Smooth muscle cell (in vitro differentiated cells): ENCODE results near the gene TMPRSS11A. TPM values are rescaled to one million over a fixed set of nuclear protein-coding genes. Genes with fewer than 3 reads are reported as not detected.
A peak's percentile ranks its signal among the peaks of the same experiment; 100 is the strongest.

Source experiments
- DNase-seq: peaks from one replicate; lab custom pipeline; 2025; ENCODE audit not compliant: unreplicated experiment; lab: John Stamatoyannopoulos, UW
- H2AFZ ChIP-seq: fragments of 200-600 bp; sonication (generic); 2 replicates; pipeline ENCODE4 v1.6.0; 2016; ENCODE audit warnings: antibody characterized with exemption, low read depth, mild to moderate bottlenecking
- H3F3A ChIP-seq: fragments of 200-600 bp; sonication (generic); 2 replicates; pipeline ENCODE4 v1.6.0; 2017; ENCODE audit warnings: antibody characterized with exemption, low read depth
- H3K27ac ChIP-seq: fragments of 200-600 bp; sonication (generic); 2 replicates; pipeline ENCODE4 v1.5.1; 2016; ENCODE audit warnings: low read depth, mild to moderate bottlenecking
- H3K27me3 ChIP-seq: fragments of 200-600 bp; sonication (generic); 2 replicates; pipeline ENCODE4 v1.6.1; 2016; ENCODE audit warnings: low read depth, mild to moderate bottlenecking
- H3K36me3 ChIP-seq: fragments of 200-600 bp; sonication (generic); 2 replicates; pipeline ENCODE4 v1.5.1; 2016; ENCODE audit warnings: low read depth
- H3K4me1 ChIP-seq: fragments of 200-600 bp; sonication (generic); 2 replicates; pipeline ENCODE4 v1.5.1; 2016; ENCODE audit warnings: low read depth
- H3K4me2 ChIP-seq: fragments of 200-600 bp; sonication (generic); 2 replicates; pipeline ENCODE4 v1.6.0; 2016; ENCODE audit warnings: mild to moderate bottlenecking
- H3K4me3 ChIP-seq: fragments of 200-600 bp; sonication (generic); 2 replicates; pipeline ENCODE4 v1.5.1; 2016; ENCODE audit warnings: mild to moderate bottlenecking
- H3K79me2 ChIP-seq: fragments of 200-600 bp; sonication (generic); 2 replicates; pipeline ENCODE4 v1.6.0; 2016; ENCODE audit warnings: low read depth, mild to moderate bottlenecking
- H3K9ac ChIP-seq: fragments of 200-600 bp; sonication (generic); 2 replicates; pipeline ENCODE4 v1.6.0; 2016; ENCODE audit warnings: low read depth
- H3K9me3 ChIP-seq: fragments of 200-600 bp; sonication (generic); replicated peaks from 2 replicates; pipeline ENCODE4 v1.5.1; 2016; ENCODE audit warnings: low read depth
- H4K20me1 ChIP-seq: fragments of 200-600 bp; sonication (generic); 2 replicates; pipeline ENCODE4 v1.6.0; 2016; ENCODE audit warnings: low read depth
- WGBS: methylation state at CpG from one replicate; pipeline ENCODE4 v1.1.7; 2016; ENCODE audit warnings: low lambda C conversion rate; 5-methylcytosine and 5-hydroxymethylcytosine counted together
- polyA plus RNA-seq: library from polyadenylated mRNA; unstranded; fragments of >200 nt; fragmentation: Nextera tagmentation; extraction: Ambion mirVana; gene quantifications from 2 replicates; pipeline ENCODE4 v1.2.1, GENCODE V29; 2016
- total RNA-seq: library from RNA; depleted of rRNA; stranded (reverse); fragments of >200 nt; gene quantifications from 2 replicates; pipeline ENCODE4 v1.2.3, GENCODE V29; 2014
- TF ChIP-seq, protein P1 (sequence below): fragments of 200-600 bp; sonication (generic); IDR thresholded peaks from 2 replicates; pipeline ENCODE4 v1.5.1; 2017; ENCODE audit warnings: borderline replicate concordance, mild to moderate bottlenecking, antibody characterized with exemption; ENCODE audit not compliant: insufficient read depth, poor library complexity, severe bottlenecking

The TMPRSS11A gene
- total and polyA plus RNA-seq, 2 experiments from 2014 or later: 2.8 TPM; not detected in 1

DNA sequence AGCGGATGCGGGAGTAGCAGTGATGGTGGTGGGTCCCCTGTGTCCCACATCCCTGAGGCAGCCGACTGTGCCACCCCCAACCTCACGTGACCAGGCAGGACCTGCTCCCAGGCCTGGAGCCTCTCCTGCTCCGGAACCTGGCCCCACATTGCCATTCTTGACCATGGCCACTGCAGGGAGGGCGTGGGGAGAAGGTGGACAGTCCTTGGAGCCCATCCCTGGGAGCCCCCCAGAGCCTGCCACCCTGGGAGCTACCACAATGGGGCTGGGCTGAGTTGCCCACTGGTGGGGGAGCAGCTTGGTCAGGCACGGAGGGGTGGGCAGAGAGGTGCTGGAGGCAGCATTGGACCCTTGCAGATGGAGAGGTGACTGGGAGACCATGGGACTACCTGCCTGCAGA lies 36.8 kb downstream of the TMPRSS11A start:
- TF ChIP-seq, protein P1, sequence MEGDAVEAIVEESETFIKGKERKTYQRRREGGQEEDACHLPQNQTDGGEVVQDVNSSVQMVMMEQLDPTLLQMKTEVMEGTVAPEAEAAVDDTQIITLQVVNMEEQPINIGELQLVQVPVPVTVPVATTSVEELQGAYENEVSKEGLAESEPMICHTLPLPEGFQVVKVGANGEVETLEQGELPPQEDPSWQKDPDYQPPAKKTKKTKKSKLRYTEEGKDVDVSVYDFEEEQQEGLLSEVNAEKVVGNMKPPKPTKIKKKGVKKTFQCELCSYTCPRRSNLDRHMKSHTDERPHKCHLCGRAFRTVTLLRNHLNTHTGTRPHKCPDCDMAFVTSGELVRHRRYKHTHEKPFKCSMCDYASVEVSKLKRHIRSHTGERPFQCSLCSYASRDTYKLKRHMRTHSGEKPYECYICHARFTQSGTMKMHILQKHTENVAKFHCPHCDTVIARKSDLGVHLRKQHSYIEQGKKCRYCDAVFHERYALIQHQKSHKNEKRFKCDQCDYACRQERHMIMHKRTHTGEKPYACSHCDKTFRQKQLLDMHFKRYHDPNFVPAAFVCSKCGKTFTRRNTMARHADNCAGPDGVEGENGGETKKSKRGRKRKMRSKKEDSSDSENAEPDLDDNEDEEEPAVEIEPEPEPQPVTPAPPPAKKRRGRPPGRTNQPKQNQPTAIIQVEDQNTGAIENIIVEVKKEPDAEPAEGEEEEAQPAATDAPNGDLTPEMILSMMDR: no peak
- DNase-seq: no peak
- WGBS: 92% methylated on average over 7 of the region's 7 CpGs

DNA sequence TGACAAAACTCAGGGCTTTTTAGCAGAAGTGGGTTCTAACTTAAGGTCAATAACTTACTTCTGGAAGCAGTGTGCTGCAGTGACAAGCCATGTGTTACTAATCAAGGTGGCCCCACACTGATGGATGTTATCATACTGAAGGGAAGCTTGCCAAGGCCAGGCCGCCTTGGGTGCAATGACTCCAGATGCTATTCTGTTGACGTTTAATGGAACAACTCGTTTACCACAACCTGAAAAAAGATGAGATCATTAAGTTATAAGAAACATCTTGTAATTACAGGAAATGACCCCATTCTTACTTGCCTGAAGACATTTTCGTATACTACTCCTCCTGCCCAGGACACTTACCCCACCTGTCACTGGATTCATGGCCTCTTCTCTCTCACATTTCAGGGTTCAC lies 40.6 kb downstream of the TMPRSS11A start:
- Histone ChIP-seq H3K9ac (no peak overlapping the region), H2AFZ (no peak overlapping the region), H3F3A (no peaks in the 10 kb centered on the region), H4K20me1 (no peaks in the 10 kb centered on the region), H3K9me3 (no peaks in the 10 kb centered on the region), H3K4me1 (no peaks in the 10 kb centered on the region), H3K79me2 (no peaks in the 10 kb centered on the region), H3K27ac (no peak overlapping the region), H3K4me3 (no peak overlapping the region), H3K36me3 (no peaks in the 10 kb centered on the region), H3K27me3 (no peaks in the 10 kb centered on the region), H3K4me2 (no peak overlapping the region)
- 71% methylated on average over 4 of the region's 4 CpGs for WGBS
- TF ChIP-seq, protein P1: no peak
- DNase-seq: no peak

More for the DNA sequence above, 36.8 kb downstream of the TMPRSS11A start:
- no peaks in the 10 kb centered on the region for H3K36me3 ChIP-seq
- no peak overlapping the region for H3K4me3 ChIP-seq
- H3K79me2 ChIP-seq: no peaks in the 10 kb centered on the region
- no peak overlapping the region for H3K27ac ChIP-seq
- H2AFZ ChIP-seq: no peak overlapping the region
- no peaks in the 10 kb centered on the region for H3K9me3 ChIP-seq
- no peak overlapping the region for H3K4me2 ChIP-seq
- no peak overlapping the region for H3K9ac ChIP-seq
- no peaks in the 10 kb centered on the region for H4K20me1 ChIP-seq
- no peaks in the 10 kb centered on the region for H3F3A ChIP-seq
- no peaks in the 10 kb centered on the region for H3K27me3 ChIP-seq
- H3K4me1 ChIP-seq: no peaks in the 10 kb centered on the region

DNA sequence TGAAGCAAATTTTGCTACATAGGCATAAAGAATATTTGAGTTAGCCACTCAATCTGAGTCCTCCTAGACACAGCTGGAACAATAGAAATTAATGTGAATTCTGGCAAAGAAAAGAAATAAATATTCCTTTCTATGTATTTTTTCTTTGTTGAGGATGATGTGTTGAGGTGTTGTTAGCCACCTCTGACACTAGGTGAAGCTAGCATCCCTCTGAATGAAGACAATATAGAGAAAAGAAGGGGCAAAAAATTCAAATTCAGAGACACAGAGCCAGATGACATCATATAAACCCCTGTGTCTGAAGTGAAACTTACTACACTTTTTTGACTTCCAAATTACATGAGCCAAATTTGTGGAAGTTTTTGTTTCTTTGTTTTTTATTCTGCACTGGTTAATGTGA lies 44.9 kb downstream of the TMPRSS11A start:
- Histone ChIP-seq H3K27me3 (no peaks in the 10 kb centered on the region), H2AFZ (no peak overlapping the region), H3K4me1 (no peaks in the 10 kb centered on the region), H3K27ac (no peak overlapping the region), H3F3A (no peaks in the 10 kb centered on the region), H4K20me1 (no peaks in the 10 kb centered on the region), H3K4me2 (no peak overlapping the region), H3K9ac (no peak overlapping the region), H3K36me3 (no peaks in the 10 kb centered on the region), H3K79me2 (no peaks in the 10 kb centered on the region), H3K4me3 (no peak overlapping the region), H3K9me3 (no peaks in the 10 kb centered on the region)
- no peak for DNase-seq
- TF ChIP-seq, protein P1: peak; percentile 41

DNA sequence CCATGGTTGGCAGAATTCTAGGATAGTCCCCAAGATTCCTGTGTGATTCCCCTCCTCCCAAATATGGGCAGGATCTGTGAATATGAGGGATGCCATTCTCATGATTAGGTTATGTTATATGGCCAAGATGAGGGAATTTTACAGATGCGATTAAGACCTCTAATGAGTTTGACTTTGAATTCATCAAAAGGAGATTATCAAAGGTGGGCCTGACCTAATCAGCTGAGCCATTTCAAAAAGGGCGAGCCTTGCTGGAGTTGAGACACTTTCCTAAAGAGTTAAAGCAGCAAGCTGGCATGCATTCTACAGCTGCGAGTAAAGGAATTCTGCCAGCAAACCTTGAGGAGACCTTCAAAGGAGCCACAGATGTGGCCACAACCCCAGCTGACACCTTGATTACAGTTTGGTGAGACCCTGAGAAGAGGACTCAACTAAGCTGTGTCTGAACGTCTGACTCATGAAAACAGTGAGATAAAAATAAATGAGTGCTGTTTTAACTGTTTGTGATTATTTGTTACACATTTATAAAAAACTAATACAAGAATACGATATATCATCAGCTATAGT lies 47.8 kb downstream of the TMPRSS11A start:
- TF ChIP-seq, protein P1: no peak
- no peak for DNase-seq
- no peak overlapping the region for H3K4me3 ChIP-seq
- no peaks in the 10 kb centered on the region for H3K9me3 ChIP-seq
- no peak overlapping the region for H3K4me2 ChIP-seq
- WGBS: 81% methylated on average over 5 of the region's 5 CpGs
- H3K4me1 ChIP-seq: no peaks in the 10 kb centered on the region
- H3K9ac ChIP-seq: no peak overlapping the region
- no peaks in the 10 kb centered on the region for H3F3A ChIP-seq
- H2AFZ ChIP-seq: no peak overlapping the region
- no peak overlapping the region for H3K27ac ChIP-seq
- H3K79me2 ChIP-seq: no peaks in the 10 kb centered on the region
- H4K20me1 ChIP-seq: no peaks in the 10 kb centered on the region
- H3K27me3 ChIP-seq: no peaks in the 10 kb centered on the region
- H3K36me3 ChIP-seq: no peaks in the 10 kb centered on the region
